Naive thymus-derived CD8-positive, alpha-beta T cell (primary cell): ENCODE data around the gene PAX6. TPM values are rescaled to one million over a fixed set of nuclear protein-coding genes. Genes with fewer than 3 reads are reported as not detected.
"Not testable (repeated sequence)": the region's sequence is repeated elsewhere in the genome, so short reads cannot be mapped to it uniquely, and the experiment has no call there.

Source experiments
- ATAC-seq, 2 donors: fragments of 150-1000 bp; cut with Tn5 transposase in 1 of 2; sonication (Bioruptor Pico), chemical (Tn5 transposase) in 1 of 2; 1 replicate in 1 of 2; 2 replicates in 1 of 2; pipeline ENCODE4 v1.10.0; 2021; ENCODE audit warnings: mild to moderate bottlenecking in 2 of 2, moderate library complexity in 2 of 2
- POLR2A ChIA-PET: fragments of 350-600 bp; sonication (Branson Sonifier 250); formaldehyde crosslinking; loops from one replicate; lab custom pipeline; 2021; ENCODE audit warnings: antibody characterized with exemption; lab: Charles Lee
- DNase-seq, 10 donors: peaks; one replicate each; pipeline versions ENCODE4 v3.0.0 to v3.0.0-alpha.2; 2020 to 2022
- H3K27ac Mint-ChIP-seq, 10 donors: one replicate each; pipeline ENCODE4 v1.8.0; 2020 to 2022; ENCODE audit warnings: mild to moderate bottlenecking in 10 of 10, mixed read lengths in 10 of 10, moderate library complexity in 4 of 10, inconsistent platforms in 1 of 10
- H3K27me3 Mint-ChIP-seq, 5 donors: one replicate each; pipeline ENCODE4 v1.8.0; 2021 to 2022; ENCODE audit warnings: mixed read lengths in 5 of 5
- H3K36me3 Mint-ChIP-seq, 3 donors: one replicate each; pipeline ENCODE4 v1.8.0; 2020 to 2022; ENCODE audit warnings: mixed read lengths in 3 of 3, mild to moderate bottlenecking in 2 of 3, inconsistent platforms in 1 of 3
- H3K4me1 Mint-ChIP-seq, 4 donors: one replicate each; pipeline ENCODE4 v1.8.0; 2021 to 2022; ENCODE audit warnings: mixed read lengths in 4 of 4
- H3K4me3 Mint-ChIP-seq, 10 donors: one replicate each; pipeline ENCODE4 v1.8.0; 2020 to 2022; ENCODE audit warnings: mild to moderate bottlenecking in 10 of 10, mixed read lengths in 10 of 10, moderate library complexity in 6 of 10, inconsistent platforms in 1 of 10
- H3K9me3 Mint-ChIP-seq, 9 donors: one replicate each; pipeline ENCODE4 v1.8.0; 2020 to 2022; ENCODE audit warnings: mixed read lengths in 9 of 9, mild to moderate bottlenecking in 3 of 9, inconsistent platforms in 1 of 9, moderate library complexity in 1 of 9
- polyA plus RNA-seq, 3 donors: library from polyadenylated mRNA; unstranded; fragments of 300-500 nt; fragmentation: Illumina TruSeq; gene quantifications; one replicate each; pipeline ENCODE4 v1.2.3, GENCODE V29; 2021
- total RNA-seq, 8 experiments: library from RNA in 2 of 8; stranded (reverse) in 2 of 8; gene quantifications; one replicate each; pipeline ENCODE4 v1.2.3 and lab custom pipeline; 2021 to 2026

The PAX6 gene
- total and polyA plus RNA-seq, 5 experiments from 2014 or later = 0.05 TPM; not detected in 4

- H3K27ac Mint-ChIP-seq = no peak overlapping the region
- DNase-seq (no peak), ATAC-seq (no peak)
- POLR2A ChIA-PET = no interaction called here
- H3K4me3 Mint-ChIP-seq = no peak overlapping the region
- no peaks in the 10 kb centered on the region for H3K9me3 Mint-ChIP-seq
- H3K27me3 Mint-ChIP-seq = no peaks in the 10 kb centered on the region
- H3K4me1 Mint-ChIP-seq = no peaks in the 10 kb centered on the region
- peaks cover 0 to 4% (median 3%) of the 10 kb centered on the region in 3 donors for H3K36me3 Mint-ChIP-seq
Observed at GRCh38 chr11:31764766-31765165, 46.4 kb downstream of the PAX6 start.

DNA sequence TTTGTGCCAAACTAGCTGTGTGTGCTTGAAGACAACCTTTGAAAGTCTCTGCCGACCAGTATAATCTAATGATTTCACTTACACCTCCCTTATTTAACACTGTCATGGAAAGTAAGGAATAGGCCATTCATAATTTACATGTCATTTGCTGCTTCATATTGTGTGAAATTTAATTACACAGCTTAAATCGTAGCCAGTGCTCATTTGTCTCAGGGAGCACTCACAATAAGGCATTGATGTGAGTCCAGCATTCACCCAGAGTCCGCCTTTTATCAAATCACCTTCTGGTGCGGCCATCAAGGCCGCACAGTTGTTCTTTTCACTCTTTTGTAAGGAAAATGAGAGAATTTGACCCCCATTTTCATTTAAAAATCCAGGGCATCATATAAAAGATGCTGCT, 46.9 kb downstream of the PAX6 start:
- H3K36me3 Mint-ChIP-seq = peaks cover 0 to 5% (median 4%) of the 10 kb centered on the region in 3 donors
- no peaks in the 10 kb centered on the region for H3K9me3 Mint-ChIP-seq
- no peak overlapping the region for H3K27ac Mint-ChIP-seq
- no peaks in the 10 kb centered on the region for H3K27me3 Mint-ChIP-seq
- H3K4me3 Mint-ChIP-seq = no peak overlapping the region
- H3K4me1 Mint-ChIP-seq = no peaks in the 10 kb centered on the region
- no peak for DNase-seq
- POLR2A ChIA-PET = no interaction called here
- ATAC-seq = no peak

DNA sequence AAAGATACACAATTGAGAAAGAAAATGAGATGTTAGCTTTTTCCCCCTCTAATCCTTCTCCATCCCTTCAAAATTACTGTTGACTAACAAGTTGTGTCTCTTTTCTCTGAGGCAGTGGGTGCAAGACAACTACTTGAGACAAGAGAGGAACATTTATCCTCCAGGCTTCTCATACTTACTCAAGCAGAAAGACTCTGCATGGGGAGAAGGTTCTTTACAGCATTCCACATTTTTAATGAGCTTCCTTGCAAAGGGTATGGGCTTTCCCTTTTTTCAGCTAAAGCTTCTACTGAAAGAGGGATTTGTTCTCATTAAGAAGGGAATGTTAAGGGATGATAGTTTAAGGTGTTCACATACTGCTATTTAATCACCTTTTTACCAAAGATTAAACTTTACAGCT, 47.8 kb downstream of the PAX6 start:
- Mint-ChIP-seq H3K4me3 (no peak overlapping the region), H3K27ac (no peak overlapping the region), H3K27me3 (no peaks in the 10 kb centered on the region), H3K9me3 (no peaks in the 10 kb centered on the region), H3K4me1 (no peaks in the 10 kb centered on the region), H3K36me3 (peaks cover 0 to 8% (median 5%) of the 10 kb centered on the region in 3 donors)
- POLR2A ChIA-PET = no interaction called here
- DNase-seq (no peak), ATAC-seq (no peak)

DNA sequence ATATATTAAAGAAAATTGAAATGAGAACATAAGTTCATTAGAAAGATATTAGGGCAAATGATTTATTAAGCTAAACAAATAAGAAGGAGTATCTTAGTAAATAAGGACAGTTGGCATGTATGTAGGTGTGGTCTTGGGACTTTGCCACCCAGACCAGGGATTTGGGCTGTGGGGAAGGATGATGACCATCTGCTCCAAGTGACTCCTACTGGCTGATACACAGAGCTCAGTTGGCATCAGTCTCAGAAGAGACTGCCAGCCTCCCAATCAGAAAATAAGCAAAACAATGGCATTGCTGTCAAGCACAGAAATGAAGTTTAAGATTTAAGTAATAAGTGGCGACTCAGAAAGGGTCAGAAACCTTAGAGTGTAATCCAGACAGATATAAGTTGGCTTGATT, 49.5 kb downstream of the PAX6 start:
- no peak for ATAC-seq
- Mint-ChIP-seq H3K4me1 (no peaks in the 10 kb centered on the region), H3K36me3 (peaks cover 0 to 8% (median 5%) of the 10 kb centered on the region in 3 donors), H3K9me3 (no peaks in the 10 kb centered on the region), H3K27me3 (no peaks in the 10 kb centered on the region), H3K4me3 (no peak overlapping the region), H3K27ac (no peak overlapping the region)
- POLR2A ChIA-PET = no interaction called here
- DNase-seq = no peak

- H3K36me3 Mint-ChIP-seq = peaks cover 0 to 10% (median 2%) of the 10 kb centered on the region in 3 donors
- ATAC-seq (no peak), DNase-seq (no peak)
- H3K27me3 Mint-ChIP-seq = no peaks in the 10 kb centered on the region
- H3K27ac Mint-ChIP-seq = no peak overlapping the region
- no peak overlapping the region for H3K4me3 Mint-ChIP-seq
- H3K9me3 Mint-ChIP-seq = no peaks in the 10 kb centered on the region
- POLR2A ChIA-PET = no interaction called here
- H3K4me1 Mint-ChIP-seq = peaks cover 0 to 4% (median 0%) of the 10 kb centered on the region in 4 donors
Observed at GRCh38 chr11:31757260-31757835, 53.8 kb downstream of the PAX6 start.

DNA sequence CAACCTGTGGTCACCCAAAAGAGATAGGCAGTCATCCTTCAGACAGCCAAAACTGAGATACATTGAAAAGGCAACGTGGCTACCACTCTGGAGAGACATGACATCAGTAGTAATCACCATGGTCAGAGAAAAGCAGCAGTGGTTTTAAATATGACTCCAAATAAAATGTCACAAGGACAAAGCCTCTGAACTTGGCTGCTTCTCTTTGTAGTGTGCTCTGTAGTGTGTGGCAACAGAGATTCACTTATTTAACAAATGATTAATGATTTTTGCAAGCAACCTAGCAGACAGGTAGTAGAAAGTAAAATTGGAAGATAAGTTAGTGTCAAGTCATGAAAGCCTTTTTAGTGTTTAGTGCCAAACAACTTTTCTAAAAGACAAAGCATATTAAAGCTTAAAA, 63.5 kb downstream of the PAX6 start:
- ATAC-seq = no peak
- peaks cover 0 to 17% (median 6%) of the 10 kb centered on the region in 9 donors for H3K9me3 Mint-ChIP-seq
- POLR2A ChIA-PET = no interaction called here
- no peak for DNase-seq
- no peak overlapping the region for H3K27ac Mint-ChIP-seq
- H3K4me3 Mint-ChIP-seq = no peak overlapping the region
- peaks cover 6 to 10% (median 9%) of the 10 kb centered on the region in 3 donors for H3K36me3 Mint-ChIP-seq
- H3K4me1 Mint-ChIP-seq = no peaks in the 10 kb centered on the region
- no peaks in the 10 kb centered on the region for H3K27me3 Mint-ChIP-seq

DNA sequence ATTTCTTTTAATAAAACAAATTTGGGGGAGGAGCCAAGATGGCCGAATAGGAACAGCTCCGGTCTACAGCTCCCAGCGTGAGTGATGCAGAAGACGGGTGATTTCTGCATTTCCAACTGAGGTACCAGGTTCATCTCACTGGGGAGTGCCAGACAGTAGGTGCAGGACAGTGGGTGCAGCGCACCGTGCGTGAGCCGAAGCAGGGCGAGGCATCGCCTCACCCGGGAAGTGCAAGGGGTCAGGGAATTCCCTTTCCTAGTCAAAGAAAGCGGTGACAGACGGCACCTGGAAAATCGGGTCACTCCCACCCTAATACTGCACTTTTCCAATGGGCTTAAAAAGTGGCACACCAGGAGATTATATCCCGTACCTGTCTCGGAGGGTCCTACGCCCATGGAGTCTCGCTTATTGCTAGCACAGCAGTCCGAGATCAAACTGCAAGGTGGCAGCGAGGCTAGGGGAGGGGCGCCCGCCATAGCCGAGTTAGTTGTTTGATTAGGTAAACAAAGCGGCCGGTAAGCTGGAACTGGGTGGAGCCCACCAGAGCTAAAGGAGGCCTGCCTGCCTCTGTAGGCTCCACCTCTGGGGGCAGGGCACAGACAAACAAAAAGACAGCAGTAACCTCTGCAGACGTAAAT, 70.3 kb downstream of the PAX6 start:
- Mint-ChIP-seq H3K9me3 (peaks cover 0 to 51% (median 30%) of the 10 kb centered on the region in 9 donors), H3K36me3 (peaks cover 12 to 32% (median 19%) of the 10 kb centered on the region in 3 donors)
- H3K27ac Mint-ChIP-seq, ATAC-seq, H3K27me3 Mint-ChIP-seq, H3K4me3 Mint-ChIP-seq, DNase-seq, H3K4me1 Mint-ChIP-seq, POLR2A ChIA-PET: not testable (repeated sequence)

- Mint-ChIP-seq H3K9me3 (peaks cover 0 to 54% (median 32%) of the 10 kb centered on the region in 9 donors), H3K36me3 (peaks cover 14 to 34% (median 19%) of the 10 kb centered on the region in 3 donors), H3K4me1 (no peaks in the 10 kb centered on the region), H3K27ac (no peak overlapping the region), H3K4me3 (no peak overlapping the region), H3K27me3 (no peaks in the 10 kb centered on the region)
- POLR2A ChIA-PET = no interaction called here
- DNase-seq (no peak), ATAC-seq (no peak)
Observed at GRCh38 chr11:31740131-31740530, 71.0 kb downstream of the PAX6 start.
